ENCODE data around the gene GPBAR1. TPM values are rescaled to one million over a fixed set of nuclear protein-coding genes. Genes with fewer than 3 reads are reported as not detected.

The GPBAR1 gene
- total and polyA plus RNA-seq, 4 donors = 0.42 to 2.7 (median 1.8) TPM

DNA sequence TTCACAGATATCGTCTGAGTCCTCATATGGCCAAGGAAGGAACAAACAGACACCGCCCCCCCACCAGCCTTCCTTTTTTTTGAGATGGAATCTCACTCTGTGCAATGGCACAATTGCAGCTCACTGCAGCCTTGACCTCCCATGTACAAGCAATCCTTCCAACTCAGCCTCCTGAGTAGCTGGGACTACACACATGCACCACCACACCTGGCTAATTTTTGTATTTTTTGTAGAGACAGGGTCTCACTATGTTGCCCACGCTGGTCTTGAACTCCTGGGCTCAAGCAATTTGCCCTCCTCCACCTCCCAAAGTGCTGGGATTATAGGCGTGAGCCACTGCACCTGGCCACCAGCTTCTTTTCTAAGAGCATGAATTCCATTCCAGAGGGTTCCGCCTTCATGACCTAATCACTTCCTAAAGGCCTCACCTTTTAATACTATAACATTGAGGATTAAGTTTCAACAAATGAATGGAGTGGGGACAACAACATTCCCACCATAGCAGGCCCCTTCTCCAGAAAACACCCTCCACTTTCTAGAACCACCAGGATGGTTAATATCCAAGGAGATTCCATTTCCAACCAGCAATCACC lies 33.7 kb downstream of the GPBAR1 start:
- Histone ChIP-seq H3K4me1 (ENCODE audit: control insufficient read depth in 4 of 4, insufficient read depth in 4 of 4, low read length in 3 of 4) (peaks cover 13 to 43% (median 29%) of the 10 kb centered on the region in 4 donors), H3K27me3 (ENCODE audit: control insufficient read depth in 4 of 4, insufficient read depth in 4 of 4, low read length in 3 of 4) (no peaks in the 10 kb centered on the region), H3K9me3 (ENCODE audit: control insufficient read depth in 4 of 4, low read length in 3 of 4) (no peaks in the 10 kb centered on the region), H3K36me3 (ENCODE audit: control insufficient read depth in 4 of 4, insufficient read depth in 3 of 4, low read depth in 1 of 4, low read length in 3 of 4) (no peaks in the 10 kb centered on the region), H3K4me3 (ENCODE audit: low read depth in 1 of 3, low read length in 3 of 3) (no peak overlapping the region), H3K9ac (ENCODE audit: low read depth in 1 of 2, low read length in 2 of 2) (no peak overlapping the region), H3K27ac (ENCODE audit: low read depth in 1 of 2, low read length in 2 of 2) (no peak overlapping the region)
- DNase-seq (ENCODE audit: low spot score) = no peak
- WGBS = 86% methylated on average over 5 of the region's 5 CpGs
- TF ChIP-seq, protein P1, sequence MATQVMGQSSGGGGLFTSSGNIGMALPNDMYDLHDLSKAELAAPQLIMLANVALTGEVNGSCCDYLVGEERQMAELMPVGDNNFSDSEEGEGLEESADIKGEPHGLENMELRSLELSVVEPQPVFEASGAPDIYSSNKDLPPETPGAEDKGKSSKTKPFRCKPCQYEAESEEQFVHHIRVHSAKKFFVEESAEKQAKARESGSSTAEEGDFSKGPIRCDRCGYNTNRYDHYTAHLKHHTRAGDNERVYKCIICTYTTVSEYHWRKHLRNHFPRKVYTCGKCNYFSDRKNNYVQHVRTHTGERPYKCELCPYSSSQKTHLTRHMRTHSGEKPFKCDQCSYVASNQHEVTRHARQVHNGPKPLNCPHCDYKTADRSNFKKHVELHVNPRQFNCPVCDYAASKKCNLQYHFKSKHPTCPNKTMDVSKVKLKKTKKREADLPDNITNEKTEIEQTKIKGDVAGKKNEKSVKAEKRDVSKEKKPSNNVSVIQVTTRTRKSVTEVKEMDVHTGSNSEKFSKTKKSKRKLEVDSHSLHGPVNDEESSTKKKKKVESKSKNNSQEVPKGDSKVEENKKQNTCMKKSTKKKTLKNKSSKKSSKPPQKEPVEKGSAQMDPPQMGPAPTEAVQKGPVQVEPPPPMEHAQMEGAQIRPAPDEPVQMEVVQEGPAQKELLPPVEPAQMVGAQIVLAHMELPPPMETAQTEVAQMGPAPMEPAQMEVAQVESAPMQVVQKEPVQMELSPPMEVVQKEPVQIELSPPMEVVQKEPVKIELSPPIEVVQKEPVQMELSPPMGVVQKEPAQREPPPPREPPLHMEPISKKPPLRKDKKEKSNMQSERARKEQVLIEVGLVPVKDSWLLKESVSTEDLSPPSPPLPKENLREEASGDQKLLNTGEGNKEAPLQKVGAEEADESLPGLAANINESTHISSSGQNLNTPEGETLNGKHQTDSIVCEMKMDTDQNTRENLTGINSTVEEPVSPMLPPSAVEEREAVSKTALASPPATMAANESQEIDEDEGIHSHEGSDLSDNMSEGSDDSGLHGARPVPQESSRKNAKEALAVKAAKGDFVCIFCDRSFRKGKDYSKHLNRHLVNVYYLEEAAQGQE (IDR thresholded peaks at IDR 0.05) = no peak
- TF ChIP-seq GABPA (IDR thresholded peaks at IDR 0.05 in 1 of 2, conservative IDR thresholded peaks at IDR 0.05 in 1 of 2) (no peak), EGR1 (IDR thresholded peaks at IDR 0.05; ENCODE audit: low read depth in 2 of 2) (no peak), NR2F2 (IDR thresholded peaks at IDR 0.05) (no peak), RAD21 (IDR thresholded peaks at IDR 0.05) (no peak), JUND (IDR thresholded peaks at IDR 0.05) (no peak)
- TF ChIP-seq, protein P2, sequence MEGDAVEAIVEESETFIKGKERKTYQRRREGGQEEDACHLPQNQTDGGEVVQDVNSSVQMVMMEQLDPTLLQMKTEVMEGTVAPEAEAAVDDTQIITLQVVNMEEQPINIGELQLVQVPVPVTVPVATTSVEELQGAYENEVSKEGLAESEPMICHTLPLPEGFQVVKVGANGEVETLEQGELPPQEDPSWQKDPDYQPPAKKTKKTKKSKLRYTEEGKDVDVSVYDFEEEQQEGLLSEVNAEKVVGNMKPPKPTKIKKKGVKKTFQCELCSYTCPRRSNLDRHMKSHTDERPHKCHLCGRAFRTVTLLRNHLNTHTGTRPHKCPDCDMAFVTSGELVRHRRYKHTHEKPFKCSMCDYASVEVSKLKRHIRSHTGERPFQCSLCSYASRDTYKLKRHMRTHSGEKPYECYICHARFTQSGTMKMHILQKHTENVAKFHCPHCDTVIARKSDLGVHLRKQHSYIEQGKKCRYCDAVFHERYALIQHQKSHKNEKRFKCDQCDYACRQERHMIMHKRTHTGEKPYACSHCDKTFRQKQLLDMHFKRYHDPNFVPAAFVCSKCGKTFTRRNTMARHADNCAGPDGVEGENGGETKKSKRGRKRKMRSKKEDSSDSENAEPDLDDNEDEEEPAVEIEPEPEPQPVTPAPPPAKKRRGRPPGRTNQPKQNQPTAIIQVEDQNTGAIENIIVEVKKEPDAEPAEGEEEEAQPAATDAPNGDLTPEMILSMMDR (IDR thresholded peaks at IDR 0.05; ENCODE audit: low read depth, low read length, missing input control) = no peak
- TF ChIP-seq, protein P3, sequence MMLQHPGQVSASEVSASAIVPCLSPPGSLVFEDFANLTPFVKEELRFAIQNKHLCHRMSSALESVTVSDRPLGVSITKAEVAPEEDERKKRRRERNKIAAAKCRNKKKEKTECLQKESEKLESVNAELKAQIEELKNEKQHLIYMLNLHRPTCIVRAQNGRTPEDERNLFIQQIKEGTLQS (IDR thresholded peaks at IDR 0.05) = no peak
- TF ChIP-seq, protein P4, sequence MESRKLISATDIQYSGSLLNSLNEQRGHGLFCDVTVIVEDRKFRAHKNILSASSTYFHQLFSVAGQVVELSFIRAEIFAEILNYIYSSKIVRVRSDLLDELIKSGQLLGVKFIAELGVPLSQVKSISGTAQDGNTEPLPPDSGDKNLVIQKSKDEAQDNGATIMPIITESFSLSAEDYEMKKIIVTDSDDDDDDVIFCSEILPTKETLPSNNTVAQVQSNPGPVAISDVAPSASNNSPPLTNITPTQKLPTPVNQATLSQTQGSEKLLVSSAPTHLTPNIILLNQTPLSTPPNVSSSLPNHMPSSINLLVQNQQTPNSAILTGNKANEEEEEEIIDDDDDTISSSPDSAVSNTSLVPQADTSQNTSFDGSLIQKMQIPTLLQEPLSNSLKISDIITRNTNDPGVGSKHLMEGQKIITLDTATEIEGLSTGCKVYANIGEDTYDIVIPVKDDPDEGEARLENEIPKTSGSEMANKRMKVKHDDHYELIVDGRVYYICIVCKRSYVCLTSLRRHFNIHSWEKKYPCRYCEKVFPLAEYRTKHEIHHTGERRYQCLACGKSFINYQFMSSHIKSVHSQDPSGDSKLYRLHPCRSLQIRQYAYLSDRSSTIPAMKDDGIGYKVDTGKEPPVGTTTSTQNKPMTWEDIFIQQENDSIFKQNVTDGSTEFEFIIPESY (IDR thresholded peaks at IDR 0.05) = no peak

DNA sequence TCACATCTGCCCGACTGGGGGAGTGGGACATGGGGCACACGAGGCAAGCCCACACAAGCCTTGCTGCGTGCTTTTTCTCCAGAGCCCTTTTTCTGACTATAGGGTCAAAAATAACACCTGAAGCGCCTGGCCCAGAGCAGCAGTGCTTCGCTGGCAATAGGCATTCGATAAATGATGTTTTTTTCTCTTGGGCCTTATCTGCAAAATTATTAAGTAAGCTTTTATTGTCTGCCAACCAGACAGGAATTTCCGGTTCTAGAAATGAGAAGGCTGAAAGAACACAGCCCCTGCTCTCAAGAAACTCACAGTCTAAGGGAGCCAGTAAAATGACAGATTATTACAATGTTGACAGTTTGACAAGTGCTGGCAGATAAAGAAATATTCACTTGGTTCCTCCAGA lies 34.2 kb downstream of the GPBAR1 start:
- Histone ChIP-seq H3K9ac (ENCODE audit: low read depth in 1 of 2, low read length in 2 of 2) (no peak overlapping the region), H3K36me3 (ENCODE audit: control insufficient read depth in 4 of 4, insufficient read depth in 3 of 4, low read depth in 1 of 4, low read length in 3 of 4) (no peaks in the 10 kb centered on the region), H3K27me3 (ENCODE audit: control insufficient read depth in 4 of 4, insufficient read depth in 4 of 4, low read length in 3 of 4) (no peaks in the 10 kb centered on the region), H3K27ac (ENCODE audit: low read depth in 1 of 2, low read length in 2 of 2) (no peak overlapping the region), H3K9me3 (ENCODE audit: control insufficient read depth in 4 of 4, low read length in 3 of 4) (no peaks in the 10 kb centered on the region), H3K4me3 (ENCODE audit: low read depth in 1 of 3, low read length in 3 of 3) (no peak overlapping the region), H3K4me1 (ENCODE audit: control insufficient read depth in 4 of 4, insufficient read depth in 4 of 4, low read length in 3 of 4) (peaks cover 13 to 38% (median 25%) of the 10 kb centered on the region in 4 donors)
- 71% methylated on average over 7 of the region's 7 CpGs for WGBS
- no peak for TF ChIP-seq RXRA (IDR thresholded peaks at IDR 0.05)
- peak; percentile 24 for TF ChIP-seq SP1 (IDR thresholded peaks at IDR 0.05)
- DNase-seq (ENCODE audit: low spot score) = no peak

All from liver (tissue), 9 donors.